PC-3 (cell line): ENCODE data around the gene SNX5. TPM values are rescaled to one million over a fixed set of nuclear protein-coding genes. Genes with fewer than 3 reads are reported as not detected.

ENCODE experiments used
- ATAC-seq: fragments of 200-7000 bp; cut with Tn5 transposase; 2 replicates; pipeline ENCODE4 v1.9.1; 2020; ENCODE audit warnings: mild to moderate bottlenecking, moderate library complexity
- BruUV-seq: library from RNA; stranded (reverse); fragments of 400-500 nt; replicated peaks from 2 replicates; lab custom pipeline; 2021; lab: Mats Ljungman, UMichigan
- CTCF ChIA-PET: fragments of 300-600 bp; sonication (Branson Sonifier 250); formaldehyde crosslinking; loops from one replicate; lab custom pipeline; 2022; ENCODE audit warnings: antibody characterized with exemption; lab: Charles Lee
- POLR2A ChIA-PET: fragments of 300-600 bp; sonication (Branson Sonifier 250); formaldehyde crosslinking; loops from one replicate; lab custom pipeline; 2022; ENCODE audit warnings: antibody characterized with exemption; ENCODE audit not compliant: unreplicated experiment; lab: Charles Lee
- DNase-seq: peaks from one replicate; pipeline ENCODE4 v3.0.0-alpha.2; 2015
- H2AFZ ChIP-seq: fragments of 300-600 bp; sonication (generic); 2 replicates; pipeline ENCODE4 v1.6.0; 2016; ENCODE audit warnings: antibody characterized with exemption, low read length
- H3F3A ChIP-seq: fragments of 300-600 bp; sonication (generic); one replicate; pipeline ENCODE4 v1.6.0; 2017; ENCODE audit warnings: antibody characterized with exemption, low read length, control low read depth, mild to moderate bottlenecking; ENCODE audit not compliant: unreplicated experiment
- H3K27ac ChIP-seq: fragments of 300-600 bp; sonication (generic); 2 replicates; pipeline ENCODE4 v1.5.1; 2016; ENCODE audit warnings: mild to moderate bottlenecking, low read length
- H3K27me3 ChIP-seq: fragments of 300-600 bp; sonication (generic); 2 replicates; pipeline ENCODE4 v1.6.1; 2016; ENCODE audit warnings: low read length, mixed read lengths
- H3K36me3 ChIP-seq: fragments of 300-600 bp; sonication (generic); 2 replicates; pipeline ENCODE4 v1.6.1; 2016; ENCODE audit warnings: low read depth, mixed run types, low read length, mixed read lengths
- H3K4me1 ChIP-seq: fragments of 300-600 bp; sonication (generic); 2 replicates; pipeline ENCODE4 v1.5.1; 2016; ENCODE audit warnings: low read length; ENCODE audit not compliant: insufficient read depth
- H3K4me2 ChIP-seq: fragments of 300-600 bp; sonication (generic); 2 replicates; pipeline ENCODE4 v1.6.0; 2016; ENCODE audit warnings: low read length
- H3K4me3 ChIP-seq: fragments of 300-600 bp; sonication (generic); 2 replicates; pipeline ENCODE4 v1.5.1; 2016; ENCODE audit warnings: mild to moderate bottlenecking, low read length, mixed read lengths
- H3K79me2 ChIP-seq: fragments of 300-600 bp; sonication (generic); 2 replicates; pipeline ENCODE4 v1.6.1; 2017; ENCODE audit warnings: low read length, mixed read lengths
- H3K9ac ChIP-seq: fragments of 300-600 bp; sonication (generic); 2 replicates; pipeline ENCODE4 v1.6.0; 2016; ENCODE audit warnings: mild to moderate bottlenecking, low read length
- H3K9me2 ChIP-seq: fragments of 300-600 bp; sonication (generic); replicated peaks from 2 replicates; pipeline ENCODE4 v1.6.1; 2016; ENCODE audit warnings: mixed run types, low read length, mixed read lengths
- H3K9me3 ChIP-seq: fragments of 300-600 bp; sonication (generic); 2 replicates; pipeline ENCODE4 v1.6.1; 2016; ENCODE audit warnings: low read length, mixed read lengths
- H4K20me1 ChIP-seq: fragments of 300-600 bp; sonication (generic); 2 replicates; pipeline ENCODE4 v1.6.1; 2016; ENCODE audit warnings: low read length, mixed read lengths
- CTCF ChIP-seq: fragments of 300-600 bp; sonication (generic); conservative IDR thresholded peaks from 2 replicates; pipeline ENCODE4 v1.5.1; 2017; ENCODE audit warnings: antibody characterized with exemption, low read depth, mild to moderate bottlenecking, low read length
- EZH2 ChIP-seq: fragments of 300-600 bp; sonication (generic); IDR thresholded peaks from one replicate; pipeline ENCODE4 v1.6.1; 2017; ENCODE audit warnings: antibody characterized with exemption, mild to moderate bottlenecking, low read length; ENCODE audit not compliant: unreplicated experiment
- EZH2phosphoT487 ChIP-seq: fragments of 300-600 bp; sonication (generic); IDR thresholded peaks from 2 replicates; pipeline ENCODE4 v1.6.1; 2018; ENCODE audit warnings: mild to moderate bottlenecking, antibody characterized with exemption, low read length, borderline replicate concordance
- intact Hi-C: fragments of 100-400 bp; cut with micrococcal nuclease; formaldehyde crosslinking; loops from 2 replicates; pipeline ENCODE4 v1.9.0; 2023
- total RNA-seq: library from RNA; depleted of rRNA; stranded (reverse); fragments of >200 nt; gene quantifications from 2 replicates; pipeline ENCODE4 v1.2.3, GENCODE V29; 2014

SNX5 gene
- total RNA-seq, 1 experiment from 2014 or later = 159 TPM

- H3K27ac ChIP-seq = no peak overlapping the region
- no peaks in the 10 kb centered on the region for H3K4me1 ChIP-seq
- BruUV-seq = no TSS peak
- no peak for ATAC-seq
- H3K79me2 ChIP-seq = no peaks in the 10 kb centered on the region
- no peak overlapping the region for H3K9ac ChIP-seq
- intact Hi-C loops = no loop called here
- TF ChIP-seq EZH2 (no peak), EZH2phosphoT487 (no peak), CTCF (no peak)
- ChIA-PET POLR2A (no interaction called here), CTCF (no interaction called here)
- no peak overlapping the region for H3K4me3 ChIP-seq
- H3K9me3 ChIP-seq = no peaks in the 10 kb centered on the region
- H3K9me2 ChIP-seq = no peaks in the 10 kb centered on the region
- peaks cover 70% of the 10 kb centered on the region for H3K36me3 ChIP-seq
- peaks cover 10% of the 10 kb centered on the region for H3F3A ChIP-seq
- no peak overlapping the region for H3K4me2 ChIP-seq
- H2AFZ ChIP-seq = no peak overlapping the region
- DNase-seq = no peak
- no peaks in the 10 kb centered on the region for H3K27me3 ChIP-seq
- peaks cover 17% of the 10 kb centered on the region; the same call in 1 of the 2 replicates for H4K20me1 ChIP-seq
Measured at GRCh38 chr20:17943343-17943742, 25.3 kb downstream of the SNX5 start.

GRCh38 chr20:17941826-17942196 lies 26.8 kb downstream of the SNX5 start:
- POLR2A ChIA-PET = interaction anchor here (0.6 kb wide), 2 partner anchors 109 to 594 kb away, joined by 3 to 4 read pairs; no protein-coding TSS in a partner anchor
- H3K27ac ChIP-seq = no peak overlapping the region
- no TSS peak for BruUV-seq

More at GRCh38 chr20:17941826-17942196, 26.8 kb downstream of the SNX5 start:
- no peaks in the 10 kb centered on the region for H3K9me2 ChIP-seq
- H3K27me3 ChIP-seq = no peaks in the 10 kb centered on the region
- H4K20me1 ChIP-seq = peaks cover 9% of the 10 kb centered on the region; the same call in 1 of the 2 replicates
- no peak overlapping the region for H3K9ac ChIP-seq
- DNase-seq = no peak
- no peaks in the 10 kb centered on the region for H3K9me3 ChIP-seq
- no peaks in the 10 kb centered on the region for H3K79me2 ChIP-seq
- no peak for TF ChIP-seq EZH2phosphoT487
- TF ChIP-seq EZH2 = no peak
- no peak for TF ChIP-seq CTCF
- no peak overlapping the region for H3K4me2 ChIP-seq
- no peak overlapping the region for H3K4me3 ChIP-seq
- no peaks in the 10 kb centered on the region for H3K4me1 ChIP-seq
- no peak overlapping the region for H2AFZ ChIP-seq
- peaks cover 10% of the 10 kb centered on the region for H3F3A ChIP-seq
- CTCF ChIA-PET = no interaction called here
- peaks cover 54% of the 10 kb centered on the region for H3K36me3 ChIP-seq
- intact Hi-C loops = no loop called here
- ATAC-seq = no peak
